ENCODE measurements around the gene OR5B21. TPM values are rescaled to one million over a fixed set of nuclear protein-coding genes. Genes with fewer than 3 reads are reported as not detected.

OR5B21 gene
- total RNA-seq, 2 donors from 2014 or later, result 2.9 to 3.6 TPM

Other genes starting within 250 kb of the OR5B21 start
- gene OR10W1, start 239.8 kb downstream of the OR5B21 start, total RNA-seq, result not detected
- not detected for gene OR5B17, start 149.0 kb downstream of the OR5B21 start, total RNA-seq
- gene OR5B3, start 101.2 kb downstream of the OR5B21 start, total RNA-seq, result not detected
- gene OR5B2, start 80.0 kb downstream of the OR5B21 start, total RNA-seq, result under 1 TPM in 1 of 2 donors, not detected in 1; 0.45 TPM
- gene OR5B12, start 65.9 kb downstream of the OR5B21 start, total RNA-seq, result under 1 TPM in 1 of 2 donors, not detected in 1; 0.53 TPM
- gene LPXN, start 67.8 kb upstream of the OR5B21 start, total RNA-seq, result 100 to 1,000 TPM; 234 to 320 TPM
- gene ZFP91, start 71.0 kb upstream of the OR5B21 start, total RNA-seq, result 10 to 100 TPM; 45.7 to 47.4 TPM
- gene CNTF, start 114.6 kb upstream of the OR5B21 start, total RNA-seq, result 1 to 10 TPM; 4.1 to 5.5 TPM
- gene GLYAT, start 223.8 kb upstream of the OR5B21 start, total RNA-seq, result under 1 TPM in 1 of 2 donors, not detected in 1; 0.13 TPM

Data from activated T-helper 17 cell treated with anti-CD3 and anti-CD28 coated beads, Interleukin-2, amount 50 U/mL, for 72 hours (primary cell).